Measurements from ENCODE around the gene DSTN. TPM values are rescaled to one million over a fixed set of nuclear protein-coding genes. Genes with fewer than 3 reads are reported as not detected.

DSTN gene
- total and polyA plus RNA-seq, 4 donors: 1,041 to 5,298 (median 2,110) TPM

- Histone ChIP-seq H3K36me3 (ENCODE audit: control insufficient read depth in 1 of 2, insufficient read depth in 2 of 2, low read length in 1 of 2) (no peaks in the 10 kb centered on the region), H3K27me3 (ENCODE audit: control insufficient read depth in 1 of 2, insufficient read depth in 2 of 2, low read length in 1 of 2) (no peaks in the 10 kb centered on the region), H3K9me3 (ENCODE audit: control insufficient read depth, low read length) (no peaks in the 10 kb centered on the region), H3K27ac (ENCODE audit: low read depth in 1 of 2, low read length in 2 of 2) (no peak within 1 kb of the TSS), H3K4me3 (ENCODE audit: low read length in 2 of 2) (peak within 1 kb of the TSS; percentile 31 to 58), H3K4me1 (ENCODE audit: control insufficient read depth in 1 of 2, insufficient read depth in 2 of 2, low read length in 2 of 2) (no peaks in the 10 kb centered on the region)
- ATAC-seq (ENCODE audit: low FRiP score) (peak; percentile 81), DNase-seq (peak; percentile 70 to 86)
- intact Hi-C loops (cut with DNase I): loop anchor here in 1 of 2 donors (2.0 to 10.0 kb wide), 2 partner anchors 82 to 364 kb away; no protein-coding TSS in a partner anchor
- 1% methylated on average over 102 to 111 of the region's 111 CpGs for WGBS, 2 donors
Observed at GRCh38 chr20:17530716-17531664, 38.9 kb upstream of the DSTN start, which contains the start of gene BFSP1. Gene BFSP1 (minus strand): TSS chr20:17531379. CDS start chr20:17531329, 50 bp downstream.

GRCh38 chr20:17531665-17532025 lies 38.2 kb upstream of the DSTN start:
- DNase-seq: no peak

DNA sequence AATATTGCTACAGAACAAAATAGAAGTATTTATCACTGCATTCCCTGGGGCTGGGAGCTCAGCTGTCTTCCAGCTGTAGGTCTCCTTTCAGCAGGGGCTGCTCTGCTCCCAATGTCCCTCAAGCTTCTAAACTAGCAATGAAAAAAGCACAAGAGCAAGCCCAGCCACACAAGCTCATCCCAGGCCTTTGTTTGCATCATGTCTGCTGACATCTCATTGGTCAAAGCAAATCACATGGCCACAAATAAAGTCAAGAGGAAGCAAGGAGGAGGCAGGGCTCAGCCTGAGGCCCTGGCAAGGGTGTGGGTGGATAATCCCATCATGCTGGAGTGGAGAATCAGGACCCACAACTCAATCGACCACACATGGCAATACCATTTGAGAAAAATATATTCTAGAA lies 36.5 kb upstream of the DSTN start:
- ATAC-seq (ENCODE audit: low FRiP score): no peak
- Histone ChIP-seq H3K36me3 (ENCODE audit: control insufficient read depth in 1 of 2, insufficient read depth in 2 of 2, low read length in 1 of 2) (no peaks in the 10 kb centered on the region), H3K9me3 (ENCODE audit: control insufficient read depth, low read length) (no peaks in the 10 kb centered on the region), H3K27ac (ENCODE audit: low read depth in 1 of 2, low read length in 2 of 2) (no peak overlapping the region), H3K4me3 (ENCODE audit: low read length in 2 of 2) (no peak overlapping the region), H3K4me1 (ENCODE audit: control insufficient read depth in 1 of 2, insufficient read depth in 2 of 2, low read length in 2 of 2) (no peaks in the 10 kb centered on the region), H3K27me3 (ENCODE audit: control insufficient read depth in 1 of 2, insufficient read depth in 2 of 2, low read length in 1 of 2) (no peaks in the 10 kb centered on the region)
- WGBS, 2 donors: 74 to 76% methylated on average over 1 of the region's 1 CpG
- intact Hi-C loops (cut with DNase I): loop anchor here in 1 of 2 donors (10.0 kb wide), 1 partner anchor 361 kb away; no protein-coding TSS in a partner anchor
- no peak for DNase-seq

More at GRCh38 chr20:17531665-17532025, 38.2 kb upstream of the DSTN start:
- H3K4me1 ChIP-seq (ENCODE audit: control insufficient read depth in 1 of 2, insufficient read depth in 2 of 2, low read length in 2 of 2): no peaks in the 10 kb centered on the region
- intact Hi-C loops (cut with DNase I): loop anchor here in 1 of 2 donors (2.0 to 10.0 kb wide), 2 partner anchors 81 to 363 kb away; no protein-coding TSS in a partner anchor
- ATAC-seq (ENCODE audit: low FRiP score): no peak
- H3K27me3 ChIP-seq (ENCODE audit: control insufficient read depth in 1 of 2, insufficient read depth in 2 of 2, low read length in 1 of 2): no peaks in the 10 kb centered on the region
- H3K27ac ChIP-seq (ENCODE audit: low read depth in 1 of 2, low read length in 2 of 2): no peak overlapping the region
- no peaks in the 10 kb centered on the region for H3K36me3 ChIP-seq (ENCODE audit: control insufficient read depth in 1 of 2, insufficient read depth in 2 of 2, low read length in 1 of 2)
- 71 to 72% methylated on average over 5 of the region's 5 CpGs for WGBS, 2 donors
- H3K9me3 ChIP-seq (ENCODE audit: control insufficient read depth, low read length): no peaks in the 10 kb centered on the region
- no peak overlapping the region for H3K4me3 ChIP-seq (ENCODE audit: low read length in 2 of 2)

- intact Hi-C loops (cut with DNase I): loop anchor here in 1 of 2 donors (10.0 kb wide), 1 partner anchor 361 kb away; no protein-coding TSS in a partner anchor
- Histone ChIP-seq H3K4me3 (ENCODE audit: low read length in 2 of 2) (no peak overlapping the region), H3K9me3 (ENCODE audit: control insufficient read depth, low read length) (no peaks in the 10 kb centered on the region), H3K4me1 (ENCODE audit: control insufficient read depth in 1 of 2, insufficient read depth in 2 of 2, low read length in 2 of 2) (peaks cover 0 to 3% of the 10 kb centered on the region in 2 donors), H3K27ac (ENCODE audit: low read depth in 1 of 2, low read length in 2 of 2) (no peak overlapping the region), H3K27me3 (ENCODE audit: control insufficient read depth in 1 of 2, insufficient read depth in 2 of 2, low read length in 1 of 2) (no peaks in the 10 kb centered on the region), H3K36me3 (ENCODE audit: control insufficient read depth in 1 of 2, insufficient read depth in 2 of 2, low read length in 1 of 2) (no peaks in the 10 kb centered on the region)
- ATAC-seq (ENCODE audit: low FRiP score) (no peak), DNase-seq (no peak)
- 91 to 92% methylated on average over 3 of the region's 3 CpGs for WGBS, 2 donors
Observed at GRCh38 chr20:17534077-17534476, 35.8 kb upstream of the DSTN start.

- intact Hi-C loops (cut with DNase I): loop anchor here (1.0 to 10.0 kb wide), 5 partner anchors 34 to 358 kb away; partner anchors contain the start of gene DSTN (in 1 of the 2)
- DNase-seq (peak; percentile 68 to 80), ATAC-seq (ENCODE audit: low FRiP score) (peak; percentile 94)
- Histone ChIP-seq H3K27me3 (ENCODE audit: control insufficient read depth in 1 of 2, insufficient read depth in 2 of 2, low read length in 1 of 2) (no peaks in the 10 kb centered on the region), H3K36me3 (ENCODE audit: control insufficient read depth in 1 of 2, insufficient read depth in 2 of 2, low read length in 1 of 2) (no peaks in the 10 kb centered on the region), H3K4me1 (ENCODE audit: control insufficient read depth in 1 of 2, insufficient read depth in 2 of 2, low read length in 2 of 2) (peaks cover 0 to 6% of the 10 kb centered on the region in 2 donors), H3K4me3 (ENCODE audit: low read length in 2 of 2) (no peak overlapping the region), H3K27ac (ENCODE audit: low read depth in 1 of 2, low read length in 2 of 2) (peak overlapping the region in 1 of 2 donors; percentile 32), H3K9me3 (ENCODE audit: control insufficient read depth, low read length) (no peaks in the 10 kb centered on the region)
- WGBS, 2 donors: 19 to 20% methylated on average over 6 of the region's 6 CpGs
Observed at GRCh38 chr20:17536944-17537444, 32.9 kb upstream of the DSTN start.

DNA sequence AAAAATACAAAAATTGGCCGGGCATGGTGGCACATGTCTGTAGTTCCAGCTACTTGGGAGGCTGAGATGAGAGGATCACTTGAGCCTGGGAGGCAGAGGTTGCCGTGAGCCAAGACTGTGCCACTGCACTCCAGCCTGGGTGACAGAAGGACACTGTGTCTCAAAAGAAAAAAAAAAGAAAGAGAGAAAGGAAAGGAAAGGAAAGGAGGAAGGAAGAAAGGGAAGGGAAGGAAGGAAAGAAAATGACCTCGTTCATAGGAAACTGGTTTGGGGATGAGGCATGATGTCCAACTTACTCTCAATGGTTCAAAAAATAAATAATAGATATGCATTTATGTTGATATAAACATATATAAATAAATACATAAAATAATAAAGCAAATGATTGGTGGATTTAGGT lies 31.9 kb upstream of the DSTN start:
- no peak overlapping the region for H3K27ac ChIP-seq (ENCODE audit: low read depth in 1 of 2, low read length in 2 of 2)
- no peaks in the 10 kb centered on the region for H3K9me3 ChIP-seq (ENCODE audit: control insufficient read depth, low read length)
- WGBS, 2 donors: 87 to 92% methylated on average over 3 of the region's 3 CpGs
- H3K36me3 ChIP-seq (ENCODE audit: control insufficient read depth in 1 of 2, insufficient read depth in 2 of 2, low read length in 1 of 2): no peaks in the 10 kb centered on the region
- H3K4me3 ChIP-seq (ENCODE audit: low read length in 2 of 2): no peak overlapping the region
- no peak for DNase-seq
- H3K4me1 ChIP-seq (ENCODE audit: control insufficient read depth in 1 of 2, insufficient read depth in 2 of 2, low read length in 2 of 2): peaks cover 1 to 6% of the 10 kb centered on the region in 2 donors
- no peaks in the 10 kb centered on the region for H3K27me3 ChIP-seq (ENCODE audit: control insufficient read depth in 1 of 2, insufficient read depth in 2 of 2, low read length in 1 of 2)
- no peak for ATAC-seq (ENCODE audit: low FRiP score)
- intact Hi-C loops (cut with DNase I): loop anchor here (1.0 to 10.0 kb wide), 5 partner anchors 33 to 357 kb away; partner anchors contain the start of gene DSTN (in 1 of the 2)

GRCh38 chr20:17538517-17539170 lies 31.2 kb upstream of the DSTN start:
- Histone ChIP-seq H3K36me3 (ENCODE audit: control insufficient read depth in 1 of 2, insufficient read depth in 2 of 2, low read length in 1 of 2) (no peaks in the 10 kb centered on the region), H3K27me3 (ENCODE audit: control insufficient read depth in 1 of 2, insufficient read depth in 2 of 2, low read length in 1 of 2) (no peaks in the 10 kb centered on the region), H3K9me3 (ENCODE audit: control insufficient read depth, low read length) (no peaks in the 10 kb centered on the region), H3K4me3 (ENCODE audit: low read length in 2 of 2) (no peak overlapping the region), H3K4me1 (ENCODE audit: control insufficient read depth in 1 of 2, insufficient read depth in 2 of 2, low read length in 2 of 2) (peaks cover 1 to 6% of the 10 kb centered on the region in 2 donors), H3K27ac (ENCODE audit: low read depth in 1 of 2, low read length in 2 of 2) (no peak overlapping the region)
- intact Hi-C loops (cut with DNase I): loop anchor here in 1 of 2 donors (10.0 kb wide), 1 partner anchor 356 kb away; no protein-coding TSS in a partner anchor
- DNase-seq (no peak), ATAC-seq (ENCODE audit: low FRiP score) (no peak)
- 71 to 73% methylated on average over 7 of the region's 7 CpGs for WGBS, 2 donors

GRCh38 chr20:17541596-17541995 lies 28.3 kb upstream of the DSTN start:
- Histone ChIP-seq H3K27me3 (ENCODE audit: control insufficient read depth in 1 of 2, insufficient read depth in 2 of 2, low read length in 1 of 2) (no peaks in the 10 kb centered on the region), H3K4me3 (ENCODE audit: low read length in 2 of 2) (no peak overlapping the region), H3K27ac (ENCODE audit: low read depth in 1 of 2, low read length in 2 of 2) (peak overlapping the region in 1 of 2 donors; percentile 91), H3K36me3 (ENCODE audit: control insufficient read depth in 1 of 2, insufficient read depth in 2 of 2, low read length in 1 of 2) (no peaks in the 10 kb centered on the region), H3K9me3 (ENCODE audit: control insufficient read depth, low read length) (no peaks in the 10 kb centered on the region), H3K4me1 (ENCODE audit: control insufficient read depth in 1 of 2, insufficient read depth in 2 of 2, low read length in 2 of 2) (peaks cover 1 to 6% of the 10 kb centered on the region in 2 donors)
- DNase-seq: no peak
- no peak for ATAC-seq (ENCODE audit: low FRiP score)
- intact Hi-C loops (cut with DNase I): no loop called here
- WGBS, 2 donors: 94 to 96% methylated on average over 3 of the region's 3 CpGs

Data from aorta (tissue), 5 donors.